ENCODE measurements around the gene CRHR1.
"Not testable (repeated sequence)": the region's sequence is repeated elsewhere in the genome, so short reads cannot be mapped to it uniquely, and the experiment has no call there.

The CRHR1 gene

DNA sequence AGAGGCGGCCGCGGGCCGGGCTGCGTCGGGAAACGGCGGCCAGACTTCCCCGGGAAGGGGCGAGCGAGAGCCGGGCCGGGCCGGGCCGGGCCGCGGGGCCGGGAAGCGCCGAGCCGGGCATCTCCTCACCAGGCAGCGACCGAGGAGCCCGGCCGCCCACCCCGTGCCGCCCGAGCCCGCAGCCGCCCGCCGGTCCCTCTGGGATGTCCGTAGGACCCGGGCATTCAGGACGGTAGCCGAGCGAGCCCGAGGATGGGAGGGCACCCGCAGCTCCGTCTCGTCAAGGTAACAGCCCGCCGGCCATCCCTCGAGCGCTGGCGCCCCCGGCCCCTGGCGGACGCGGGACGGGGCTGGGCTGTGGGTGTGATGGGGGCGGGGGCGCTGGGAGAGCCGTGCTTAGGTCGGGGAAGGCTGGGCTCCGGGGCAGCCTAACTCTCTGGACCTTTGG lies at the start of gene CRHR1:
CRHR1 (plus strand) TSS at position 28 of the 448 bp plus-strand sequence; CDS start at position 253, 225 bp downstream.
- no peak for DNase-seq

DNA sequence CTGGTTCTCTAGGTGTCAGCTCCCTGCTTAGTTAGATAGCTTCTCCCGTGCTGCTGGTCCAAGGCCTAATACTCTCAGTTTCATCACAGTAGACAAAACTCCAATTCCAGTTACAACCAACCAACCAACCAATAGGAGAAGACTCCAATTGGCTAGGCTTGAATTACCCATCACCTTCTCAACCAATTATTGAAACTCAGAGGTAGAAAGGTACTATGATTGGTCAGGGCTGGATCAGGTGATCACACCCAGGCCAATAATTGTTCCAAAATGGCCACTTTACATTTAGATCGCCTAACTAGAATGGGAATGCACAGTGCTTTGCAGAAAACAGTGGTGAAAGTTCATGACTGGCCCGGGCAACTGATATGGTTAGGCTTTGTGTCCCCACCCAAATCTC lies 49.5 kb upstream of the CRHR1 start:
- no peak for DNase-seq

DNA sequence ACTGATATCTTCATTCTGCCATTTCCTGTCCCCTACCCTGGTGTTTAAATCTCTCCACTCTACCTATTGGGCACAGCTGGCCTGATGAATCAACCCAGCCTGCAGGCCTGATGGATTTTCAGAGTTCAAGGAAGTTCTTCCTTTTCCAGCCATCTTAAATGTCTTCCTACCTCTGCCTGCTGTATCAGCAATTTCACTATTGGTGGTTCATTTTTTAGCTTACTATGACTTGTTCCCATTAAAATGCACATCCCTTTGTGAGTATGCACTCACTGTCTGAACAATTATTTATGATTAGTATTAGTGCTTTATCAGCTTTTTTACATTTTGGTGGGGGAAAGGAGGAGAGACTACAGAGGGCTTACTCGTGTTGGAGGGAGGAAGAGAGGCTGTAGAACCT lies 48.6 kb upstream of the CRHR1 start:
- DNase-seq: no peak

DNA sequence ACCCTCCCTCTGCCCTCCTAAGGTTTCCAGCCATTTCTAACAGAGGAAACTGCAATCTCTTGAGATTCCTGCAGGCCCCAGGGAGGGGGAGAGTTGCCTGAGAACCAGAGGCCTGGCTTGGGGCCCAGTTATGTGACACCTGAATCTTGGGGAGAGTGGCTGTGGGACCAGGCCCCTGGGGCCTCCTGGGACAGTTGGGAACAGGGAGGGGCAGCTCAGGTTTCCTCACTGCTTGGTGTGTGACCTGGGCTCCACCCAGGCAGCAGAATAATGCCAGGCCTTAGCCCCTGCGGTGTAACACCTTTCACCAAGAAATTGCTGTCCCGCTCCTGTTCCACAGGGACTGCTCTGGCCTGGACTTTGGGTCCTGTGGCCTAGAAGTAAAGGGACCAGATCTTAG lies 44.3 kb upstream of the CRHR1 start:
- DNase-seq: no peak

DNA sequence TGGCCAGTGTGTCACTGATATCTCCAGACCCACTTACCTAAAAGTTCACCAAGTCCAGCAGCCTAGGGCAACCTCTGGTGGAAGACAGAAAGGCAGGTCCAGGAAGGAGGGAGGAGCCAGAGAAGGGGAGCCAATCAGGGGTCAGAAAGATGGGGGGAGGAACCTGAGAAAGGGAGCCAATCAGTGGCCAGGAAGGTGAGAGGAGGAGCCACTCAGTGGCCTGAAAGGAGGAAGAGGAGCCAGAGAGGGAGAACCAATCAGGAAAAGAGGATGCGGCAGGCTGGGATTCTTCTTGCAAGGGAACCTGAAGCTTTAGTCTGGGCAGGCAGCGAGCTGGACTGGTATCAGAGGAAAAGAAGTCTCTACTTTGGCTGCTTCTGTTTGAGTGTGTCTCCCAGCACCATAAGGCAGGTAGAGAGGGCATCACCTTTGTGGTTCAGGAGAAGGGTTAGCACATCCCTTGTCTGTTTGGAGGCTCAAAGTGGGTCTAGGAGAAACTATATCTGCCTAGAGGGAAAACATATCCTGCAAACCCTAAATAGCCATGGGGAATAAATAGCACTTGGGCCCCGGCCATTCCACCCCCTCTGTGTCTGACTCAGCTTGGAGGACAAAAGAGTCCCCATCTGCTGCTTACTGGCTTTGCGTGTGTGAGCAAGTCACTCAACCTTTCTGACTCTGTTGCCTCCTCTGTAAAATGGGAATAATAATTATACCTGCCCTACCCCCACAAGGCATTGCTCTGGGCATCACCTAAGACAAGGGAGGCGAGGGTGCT lies 43.4 kb upstream of the CRHR1 start:
- DNase-seq: peak; percentile 64

DNA sequence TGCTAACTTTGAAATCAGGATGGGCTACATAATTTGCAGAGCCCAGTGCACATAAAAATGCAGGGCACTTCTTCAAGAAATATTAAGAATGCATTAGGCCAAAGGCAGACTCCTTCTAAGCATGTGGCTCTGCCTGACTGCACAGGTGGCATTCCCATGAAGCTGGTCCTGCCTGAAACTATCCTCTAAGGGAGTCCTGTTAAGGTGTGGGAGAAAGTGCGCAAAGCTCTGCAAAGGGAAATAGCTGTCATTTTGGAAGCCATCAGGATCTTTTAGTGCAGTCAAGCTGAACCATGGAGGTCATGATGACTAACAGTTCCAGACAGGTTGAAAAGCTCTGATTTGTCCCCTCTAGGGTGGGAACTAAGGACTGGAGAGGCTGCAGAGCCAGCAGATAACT lies 41.9 kb upstream of the CRHR1 start:
- no peak for DNase-seq

DNA sequence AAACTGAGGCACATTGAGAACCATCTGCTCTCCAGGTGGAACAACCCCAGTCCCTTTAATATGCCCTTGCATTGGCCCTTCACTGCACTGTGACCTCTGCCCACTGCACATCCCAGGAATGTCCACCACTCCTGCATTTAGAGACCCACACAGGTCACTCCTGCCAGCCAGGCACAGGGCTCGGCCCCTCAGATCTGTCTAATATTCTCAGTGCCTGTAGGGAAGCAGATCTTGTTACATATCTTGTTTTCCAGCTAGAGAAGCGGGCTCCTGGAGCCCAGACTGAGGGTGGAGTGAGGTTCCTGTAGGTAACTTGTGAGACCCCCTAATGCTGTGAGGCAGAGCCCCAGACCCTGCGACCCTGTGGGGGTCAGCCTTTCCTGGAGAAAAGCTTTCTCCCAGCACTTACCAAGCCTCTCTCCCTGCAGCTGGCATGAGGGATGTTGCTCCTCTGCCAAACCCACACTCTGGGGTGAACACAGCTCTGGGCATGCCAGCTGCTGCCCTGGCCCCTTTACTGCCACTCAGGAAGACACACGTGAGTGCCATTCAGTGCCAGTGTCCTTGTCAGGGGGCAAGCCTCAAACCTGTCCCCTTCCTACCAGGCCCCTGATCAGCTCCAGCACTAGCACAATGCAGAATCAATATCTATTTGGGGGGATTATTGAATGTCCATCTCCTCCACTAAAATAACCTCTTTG lies 40.3 kb upstream of the CRHR1 start:
- DNase-seq: no peak

DNA sequence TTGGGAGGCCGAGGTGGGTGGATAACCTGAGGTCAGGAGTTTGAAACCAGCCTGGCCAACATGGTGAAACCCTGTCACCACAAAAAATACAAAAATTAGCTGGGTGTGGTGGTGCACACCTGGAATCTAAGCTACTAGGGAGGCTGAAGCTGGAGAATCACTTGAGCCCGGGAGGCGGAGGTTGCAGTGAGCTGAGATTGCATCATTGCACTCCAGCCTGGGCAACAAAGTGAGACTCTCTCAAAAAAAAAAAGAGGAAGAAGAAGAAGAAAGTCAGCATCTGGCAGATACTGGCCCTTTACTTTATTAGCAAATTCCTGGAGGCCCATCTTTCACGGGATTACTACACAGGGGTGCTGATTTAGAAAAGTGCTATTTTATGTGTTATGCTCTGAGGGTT lies 39.3 kb upstream of the CRHR1 start:
- DNase-seq: not testable (repeated sequence)

DNA sequence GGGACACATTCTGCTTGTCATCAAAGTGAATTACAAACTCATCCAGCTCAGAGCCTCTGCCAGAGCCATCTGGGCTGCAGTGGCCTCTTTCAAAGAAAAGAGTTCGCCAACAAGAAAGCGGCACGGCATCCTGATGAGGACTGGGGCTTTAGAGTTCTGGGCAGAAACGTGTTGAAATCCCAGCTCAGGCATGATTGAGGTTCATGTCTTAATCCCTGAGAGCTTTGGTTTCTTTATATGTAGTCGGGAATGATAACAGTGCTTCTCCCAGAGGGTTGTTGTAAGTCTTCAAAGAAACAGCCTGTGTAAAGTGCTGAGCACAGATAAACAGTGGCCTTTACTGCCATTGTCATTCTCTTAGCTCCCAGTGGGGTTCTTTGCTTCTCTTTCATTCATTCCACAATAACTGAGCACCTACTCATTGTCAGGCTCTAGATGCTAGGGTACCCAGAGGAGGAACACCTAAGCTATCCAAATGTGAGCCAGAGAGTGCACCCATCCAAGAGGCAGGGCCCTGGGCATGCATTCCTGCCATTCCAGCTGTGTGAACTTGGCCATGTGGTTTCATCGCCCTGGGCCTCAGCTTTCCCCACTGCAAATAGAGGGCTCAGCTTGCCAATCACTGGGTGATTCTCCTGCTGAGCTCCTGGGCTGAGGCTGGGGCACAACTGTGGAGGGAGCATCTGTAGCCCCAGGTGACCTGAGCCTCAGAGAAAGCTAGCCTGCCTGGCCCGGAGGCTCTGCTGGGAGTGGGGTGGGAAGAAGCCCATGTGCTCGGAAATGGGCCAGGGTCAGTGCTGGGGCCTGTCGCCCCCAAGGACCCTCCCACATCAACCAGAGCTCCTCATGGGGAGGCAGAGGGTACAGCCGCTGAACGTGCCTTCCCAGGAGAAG lies 38.3 kb upstream of the CRHR1 start:
- no peak for DNase-seq

DNA sequence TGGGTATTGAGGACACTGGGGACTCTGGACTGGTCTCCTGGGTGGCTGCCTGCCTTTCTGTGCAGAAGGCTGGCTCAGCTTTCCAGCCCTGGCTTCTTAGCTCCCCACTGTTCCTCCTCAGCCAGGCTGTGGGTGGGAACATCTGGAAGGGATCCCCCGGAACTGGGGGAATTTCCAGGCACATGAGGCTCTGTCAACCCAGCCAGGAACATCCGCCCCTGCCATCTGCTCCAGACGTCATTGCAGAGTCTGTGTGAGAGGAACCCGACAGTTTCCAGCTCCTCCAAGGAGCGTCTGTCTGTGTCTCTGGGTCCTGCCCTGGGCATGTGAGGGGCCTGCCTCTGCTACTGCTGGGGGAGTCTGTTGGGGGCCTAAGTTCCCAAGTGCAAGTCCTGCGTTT lies 36.2 kb upstream of the CRHR1 start:
- DNase-seq: no peak

DNA sequence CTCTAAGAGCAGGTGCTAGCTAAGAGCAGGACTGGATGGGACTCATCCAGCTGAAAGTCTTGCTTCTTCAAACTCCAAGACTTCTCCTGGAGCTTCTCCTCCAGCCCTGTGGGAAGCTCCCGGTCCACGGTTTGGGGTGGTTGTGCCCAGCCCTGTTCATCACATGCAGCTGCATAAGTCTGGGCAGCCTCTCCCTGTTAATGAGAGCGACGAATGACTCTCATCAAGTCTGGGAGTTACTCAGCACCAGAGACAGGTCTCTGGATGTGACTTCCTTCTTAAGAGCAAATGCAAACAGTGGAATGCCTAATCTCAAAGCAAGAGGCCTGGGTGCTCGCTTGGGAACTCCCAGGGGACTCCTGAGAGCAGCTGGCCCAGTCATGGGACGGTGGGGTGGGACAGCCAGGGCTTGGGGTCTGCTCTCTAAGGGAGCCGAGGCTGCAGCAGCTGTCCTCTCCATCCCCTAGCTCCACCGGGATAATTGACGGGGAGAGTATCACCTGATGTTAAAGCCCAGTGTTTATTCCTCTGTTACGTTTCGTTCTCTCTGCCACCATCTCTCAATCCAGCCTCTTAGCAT lies 35.3 kb upstream of the CRHR1 start:
- no peak for DNase-seq

DNA sequence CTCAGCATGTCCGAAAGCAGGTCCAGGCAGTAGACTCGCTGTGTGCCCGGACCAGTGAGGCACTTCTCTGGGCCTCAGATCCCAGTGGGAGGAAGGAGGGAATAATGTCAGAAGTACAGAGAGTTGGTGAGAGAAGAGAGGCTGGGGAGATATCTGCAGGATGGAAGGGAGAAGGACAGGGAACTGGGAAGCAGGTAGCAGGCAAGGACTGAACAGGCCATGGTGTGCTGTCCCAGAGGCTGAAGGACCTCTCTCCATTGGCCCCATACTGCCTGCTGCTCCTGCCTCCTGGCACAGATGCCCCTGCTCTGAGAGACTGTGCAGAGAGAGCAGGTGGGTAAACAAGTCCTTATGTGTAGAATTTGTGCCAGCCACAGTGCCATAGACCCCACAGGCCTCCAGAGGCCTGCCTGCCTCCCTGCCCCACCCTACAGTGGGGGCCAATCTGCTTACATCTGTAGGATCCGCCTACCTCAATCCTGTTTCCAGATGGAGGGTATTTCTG lies 34.2 kb upstream of the CRHR1 start:
- DNase-seq: no peak

DNA sequence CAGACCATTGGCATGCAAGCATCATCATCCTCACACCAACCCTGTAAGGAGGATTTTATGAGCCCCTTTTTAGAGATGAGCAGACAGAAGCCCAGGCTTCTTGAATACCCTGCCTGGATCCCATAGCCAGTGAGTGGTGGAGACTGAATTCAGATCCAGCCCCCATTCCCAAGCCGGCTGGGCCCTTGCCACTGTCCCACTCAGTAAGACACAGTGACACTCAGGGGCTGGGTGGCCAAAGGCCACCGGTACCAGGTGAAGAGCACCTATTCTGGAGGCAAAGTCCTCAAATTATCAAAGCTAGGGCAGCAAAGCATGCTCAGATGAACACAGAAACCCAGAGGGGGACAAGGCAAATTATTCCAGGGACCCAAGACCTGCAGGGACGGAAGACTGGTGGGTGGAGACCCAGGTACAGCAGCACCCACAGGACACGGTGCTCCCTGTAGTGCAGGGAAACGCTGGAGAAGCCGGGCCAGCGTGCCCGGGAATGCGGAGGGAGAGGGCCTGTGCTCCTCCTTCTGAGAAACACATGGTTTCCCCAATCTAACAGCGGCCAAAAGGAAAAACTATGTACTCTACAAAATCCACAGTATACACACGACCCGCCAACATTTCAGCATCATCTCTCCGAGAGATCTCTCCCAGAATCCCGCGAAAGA lies 33.2 kb upstream of the CRHR1 start:
- DNase-seq: no peak

DNA sequence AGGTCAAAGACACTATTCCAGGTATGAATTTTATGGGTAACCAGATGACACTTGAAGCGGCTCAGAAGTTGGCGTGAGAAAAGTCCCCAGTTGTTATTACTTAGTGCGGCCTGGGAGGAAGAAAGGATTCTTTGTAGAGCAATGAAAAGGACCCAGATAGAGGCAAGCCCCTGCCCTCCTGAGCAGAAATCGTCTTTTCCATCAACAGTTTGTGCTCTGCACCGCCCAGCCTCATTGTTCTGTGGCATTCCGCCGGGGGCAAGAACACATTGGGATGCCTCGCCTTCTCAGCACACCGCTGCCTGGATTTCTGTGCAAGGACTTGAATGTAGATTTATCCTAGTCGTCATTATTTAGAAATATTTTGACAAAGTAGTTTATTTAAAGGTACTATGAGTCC lies 32.7 kb upstream of the CRHR1 start:
- no peak for DNase-seq

DNA sequence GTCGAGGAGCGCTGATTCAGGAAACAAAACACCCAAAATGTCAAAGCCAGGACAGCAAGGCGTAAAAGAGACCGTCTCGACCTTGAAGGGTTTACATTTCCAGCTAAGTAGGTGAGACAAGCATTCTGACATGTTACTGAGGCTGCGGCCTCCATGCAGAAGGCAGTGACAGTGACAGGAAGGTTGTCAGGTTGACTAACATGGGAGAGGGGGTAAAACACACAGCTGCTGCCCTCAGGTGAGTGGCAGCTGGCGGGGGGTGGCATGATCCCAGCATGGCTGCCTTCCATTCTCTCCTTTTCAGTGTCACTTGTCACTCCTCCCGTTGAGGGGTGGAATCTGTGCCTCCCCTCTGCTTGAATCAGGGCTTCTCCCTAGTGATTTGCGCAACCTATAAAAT lies 31.9 kb upstream of the CRHR1 start:
- DNase-seq: no peak

DNA sequence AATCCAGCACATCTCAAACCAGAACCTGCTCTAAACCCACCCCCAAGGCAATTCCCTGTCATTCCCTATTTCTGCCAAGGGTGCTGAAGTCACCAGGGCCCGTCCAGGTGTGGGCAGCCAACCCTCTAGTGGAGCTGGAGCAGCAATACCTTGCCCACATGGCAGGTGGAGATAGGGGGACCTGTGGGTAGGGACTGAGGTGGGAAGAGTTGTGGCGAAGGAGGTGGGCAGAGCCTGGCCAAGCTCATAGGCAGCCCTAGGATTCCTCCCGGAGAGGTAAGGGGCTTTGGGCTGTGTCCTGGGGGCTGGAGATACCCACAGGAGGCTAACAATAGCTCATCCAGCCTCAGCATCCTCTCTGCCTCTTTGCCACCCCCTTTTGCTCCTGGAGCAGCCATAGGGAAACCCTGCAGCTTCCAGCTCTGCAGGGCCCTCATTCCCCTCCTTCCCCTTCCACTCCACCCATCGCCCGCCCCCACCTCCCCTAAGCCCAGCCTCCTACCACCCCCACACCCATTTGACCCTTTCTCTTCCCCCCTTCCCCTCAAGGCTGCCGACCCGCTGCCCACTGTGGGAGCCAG lies 30.4 kb upstream of the CRHR1 start:
- DNase-seq: no peak

DNA sequence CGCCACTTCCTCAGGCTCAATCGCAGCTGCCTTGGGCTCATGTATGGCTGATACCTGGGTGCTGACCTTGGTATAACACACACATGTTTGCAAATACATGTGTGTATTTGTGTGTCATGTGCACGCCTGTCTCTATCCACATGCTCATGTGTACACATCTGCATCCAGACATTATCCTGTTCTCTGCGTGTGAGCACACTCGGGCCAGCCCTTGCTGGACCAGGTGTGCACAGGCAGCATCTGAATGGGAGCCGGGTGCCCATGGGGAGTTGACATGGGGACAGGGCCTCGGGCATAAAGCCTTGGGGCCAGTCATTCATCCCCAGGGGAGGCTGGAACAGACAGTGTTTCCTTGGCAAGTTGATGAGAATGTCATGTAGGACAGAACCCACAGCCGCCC lies 29.1 kb upstream of the CRHR1 start:
- no peak for DNase-seq

DNA sequence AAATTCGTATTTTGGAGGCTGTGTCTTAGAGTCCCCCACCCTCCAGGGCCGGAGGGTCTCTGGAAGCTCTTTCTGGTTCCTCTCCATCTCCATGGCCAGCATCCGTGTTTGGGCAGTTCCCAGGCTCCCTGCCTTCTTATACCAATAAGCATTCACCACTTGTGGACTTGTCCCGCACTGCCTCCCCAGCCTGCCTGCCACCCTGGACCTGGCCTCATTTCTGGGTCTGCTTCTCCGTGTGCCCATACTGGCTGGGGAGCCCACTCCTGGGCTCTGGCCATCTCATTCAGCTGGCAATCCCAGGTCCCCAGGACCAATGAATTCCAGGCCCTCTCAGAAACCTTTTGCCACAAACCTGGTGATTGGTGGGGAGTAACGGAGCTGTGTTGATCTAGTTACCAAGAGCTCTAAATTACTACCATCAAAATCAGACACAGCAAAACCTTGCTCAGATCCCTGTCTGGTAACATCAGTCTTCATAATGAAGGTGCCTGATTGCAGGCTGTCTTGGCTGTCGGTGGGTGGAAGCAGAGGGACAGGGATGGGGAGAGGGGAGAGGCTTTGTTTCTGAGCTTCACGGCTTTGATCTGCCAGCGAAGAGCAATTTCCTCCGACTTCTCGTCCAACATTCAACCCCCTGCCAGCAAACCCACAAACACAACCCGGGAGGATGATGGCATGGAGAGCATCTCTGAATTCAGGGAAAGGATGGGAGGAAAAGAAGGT lies 27.7 kb upstream of the CRHR1 start:
- no peak for DNase-seq

DNA sequence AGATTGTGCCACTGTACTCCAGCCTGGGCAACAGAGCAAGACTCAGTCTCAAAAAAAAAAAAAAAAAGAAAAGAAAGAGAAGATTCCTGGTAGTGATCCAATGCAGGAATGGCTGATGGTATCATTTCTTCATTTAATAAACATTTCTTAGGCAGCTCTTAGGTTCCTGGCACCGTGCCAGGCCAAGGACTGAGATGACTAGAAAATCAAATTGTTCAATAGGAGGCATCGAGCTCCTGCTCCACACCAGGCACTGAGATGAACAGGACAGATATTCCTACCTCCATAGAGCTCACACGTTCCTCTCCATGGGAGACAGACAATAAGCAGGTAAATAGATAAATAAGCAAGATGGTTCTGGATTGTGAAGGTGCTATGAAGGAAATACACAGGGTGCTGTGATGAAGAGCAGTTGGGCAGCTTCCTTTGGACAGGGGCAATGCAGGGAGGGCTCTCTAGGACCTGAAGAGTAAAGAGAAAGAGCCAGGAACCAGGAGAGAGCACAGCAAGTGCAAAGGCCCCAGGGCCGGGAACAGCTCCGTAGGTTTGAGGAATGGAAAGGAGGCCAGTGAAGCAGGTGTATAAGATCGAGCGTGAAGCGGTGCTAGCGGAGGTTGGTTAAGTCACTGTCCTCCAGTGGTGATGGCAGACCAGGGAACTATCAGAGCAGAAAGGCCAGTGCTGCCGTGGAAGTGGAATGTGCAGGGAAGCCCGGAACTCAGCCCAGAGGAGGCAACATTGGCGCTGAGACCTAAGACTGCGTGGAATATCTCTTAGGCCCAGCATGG lies 26.5 kb upstream of the CRHR1 start:
- no peak for DNase-seq

DNA sequence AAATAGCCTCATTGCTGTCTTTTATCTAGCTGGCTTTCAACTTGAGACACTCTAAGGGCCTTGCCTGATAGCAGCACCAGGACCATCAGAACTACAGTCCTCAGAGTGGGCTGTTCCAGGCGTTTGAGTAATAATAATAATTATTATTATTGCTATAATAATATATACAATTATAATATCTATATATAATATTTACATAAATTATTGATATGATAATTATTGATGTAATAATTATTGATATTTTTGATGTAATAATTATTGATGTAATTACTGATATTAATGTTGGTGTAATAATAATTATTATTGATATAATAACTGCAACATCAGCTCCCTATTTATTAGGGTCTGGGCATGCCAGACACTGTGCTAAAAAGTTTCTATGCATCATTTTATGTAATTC lies 25.6 kb upstream of the CRHR1 start:
- no peak for DNase-seq
